GM21528 (cell line): ENCODE data around the gene PERM1.

ENCODE experiments used
- ATAC-seq: cut with Tn5 transposase; IDR thresholded peaks from one replicate; pipeline ENCODE4 v1.9.1; 2021; ENCODE audit warnings: mild to moderate bottlenecking, moderate library complexity; ENCODE audit not compliant: unreplicated experiment, low FRiP score

PERM1 gene

DNA sequence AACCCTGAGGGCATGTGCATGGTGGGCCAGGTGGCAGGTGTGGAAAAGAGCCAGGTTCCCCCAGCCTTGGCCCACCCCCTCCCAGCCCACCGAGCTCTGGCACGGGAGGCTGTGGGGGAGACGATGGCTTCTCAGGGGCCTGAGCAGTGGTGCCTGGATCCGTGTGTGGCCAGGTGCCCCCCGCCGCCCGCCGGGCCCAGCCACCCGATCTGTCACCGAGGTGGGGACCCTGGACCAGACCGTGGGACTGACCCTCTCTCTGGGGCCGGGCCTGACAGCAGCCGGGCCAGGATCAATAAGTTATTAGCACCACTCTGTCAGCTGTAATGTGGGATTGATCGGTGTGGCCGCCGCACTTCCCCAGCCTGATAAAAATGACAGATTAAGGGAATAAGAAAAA lies 44.4 kb downstream of the PERM1 start:
- no peak for ATAC-seq

DNA sequence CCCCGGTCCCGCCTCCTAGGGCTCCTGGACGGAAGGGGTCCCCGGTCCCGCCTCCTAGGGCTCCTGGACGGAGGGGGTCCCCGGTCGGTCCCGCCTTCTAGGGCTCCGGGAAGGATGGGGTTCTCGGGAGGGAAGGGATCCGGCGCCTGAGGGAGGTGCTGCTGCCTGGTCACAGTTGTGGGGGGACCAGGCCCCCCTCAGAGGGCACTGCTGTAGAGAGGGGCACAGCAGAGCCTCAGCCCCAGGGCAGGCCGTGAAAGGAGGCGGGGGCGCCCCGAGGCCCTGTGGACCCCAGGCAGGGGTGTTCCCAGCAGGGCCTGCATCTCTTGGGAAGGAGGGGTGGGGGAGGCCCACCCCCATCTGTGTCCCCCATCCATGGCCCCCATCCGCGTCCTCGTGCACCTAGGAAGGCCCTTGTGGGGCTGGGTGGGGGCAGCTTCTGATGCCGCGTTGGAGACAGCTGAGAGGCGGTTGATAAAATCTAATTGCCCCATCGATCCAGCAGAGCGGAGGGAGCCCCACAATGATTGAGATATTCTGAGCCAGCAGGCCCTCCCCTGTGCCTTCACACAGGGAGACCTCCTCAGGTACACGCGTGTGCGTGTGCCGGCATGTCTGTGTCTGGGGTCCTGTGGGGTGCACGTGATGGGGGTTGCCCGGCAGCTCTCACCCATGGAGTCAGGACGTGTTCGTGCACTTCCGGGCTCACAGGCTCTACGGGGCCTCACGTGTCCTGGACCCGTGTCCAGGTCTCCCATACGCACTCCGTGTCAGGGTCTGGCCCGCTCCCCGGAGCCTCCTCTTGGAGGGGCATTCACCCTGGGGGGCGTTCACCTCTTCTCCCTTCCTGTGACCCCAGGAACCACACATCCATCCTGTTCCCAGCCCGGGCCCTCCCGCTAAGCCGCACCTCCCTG lies 45.3 kb downstream of the PERM1 start:
- ATAC-seq = no peak

DNA sequence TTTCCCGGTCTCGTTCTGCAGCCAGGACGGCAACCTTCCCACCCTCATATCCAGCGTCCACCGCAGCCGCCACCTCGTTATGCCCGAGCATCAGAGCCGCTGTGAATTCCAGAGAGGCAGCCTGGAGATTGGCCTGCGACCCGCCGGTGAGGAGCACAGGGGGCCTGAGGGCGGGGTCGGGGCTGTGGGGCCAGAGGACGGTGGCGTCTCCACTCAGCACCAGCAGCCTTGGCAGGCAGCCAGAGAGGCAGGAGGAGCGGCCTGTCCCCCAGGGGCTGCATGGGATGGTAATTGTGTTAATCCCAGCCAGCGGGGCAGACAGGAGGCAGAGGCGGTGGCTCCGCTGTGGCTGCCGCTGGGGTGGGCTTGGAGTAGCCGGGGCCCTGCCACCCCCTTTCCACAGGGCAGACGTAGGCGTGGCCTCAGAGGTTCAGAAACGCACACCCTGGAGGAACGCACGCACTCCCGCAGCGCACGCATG lies 46.1 kb downstream of the PERM1 start:
- no peak for ATAC-seq

DNA sequence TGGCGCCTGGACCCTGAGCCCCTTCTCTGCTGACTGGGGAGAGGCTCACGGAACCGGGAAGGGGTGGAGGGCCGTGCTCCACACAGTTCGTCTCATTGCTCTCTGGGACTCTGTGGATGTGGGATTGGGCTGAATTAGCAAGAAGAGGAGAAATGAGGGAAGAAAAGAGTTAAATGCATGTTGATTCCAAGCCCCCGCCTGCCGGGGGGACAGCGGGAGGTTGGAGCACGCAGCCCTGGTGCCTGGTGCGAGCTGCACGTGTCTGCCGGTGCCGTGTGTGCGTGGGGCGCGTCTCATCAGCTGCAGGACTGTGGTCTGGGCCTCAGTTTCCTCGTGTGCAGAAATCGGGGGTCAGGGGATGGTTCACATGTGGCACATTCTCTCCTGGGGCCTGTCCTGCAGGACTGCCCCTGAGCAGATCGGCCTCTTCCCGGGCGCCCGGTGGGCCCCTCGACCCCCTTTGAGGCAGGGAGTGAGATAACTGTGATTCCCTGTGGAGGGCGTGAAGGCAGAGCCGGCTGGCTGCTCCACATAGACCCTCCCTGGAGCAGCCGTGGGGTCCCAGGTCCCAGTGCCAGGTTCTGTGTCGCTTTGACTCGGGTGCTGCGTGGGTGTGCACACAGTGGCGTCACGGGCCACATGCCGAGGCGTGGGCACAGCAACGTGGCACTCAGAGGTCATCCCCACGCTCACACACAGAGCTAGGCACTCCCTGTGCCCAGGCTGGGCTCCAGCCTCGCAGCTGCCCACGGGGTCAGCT lies 46.7 kb downstream of the PERM1 start:
- ATAC-seq = no peak

DNA sequence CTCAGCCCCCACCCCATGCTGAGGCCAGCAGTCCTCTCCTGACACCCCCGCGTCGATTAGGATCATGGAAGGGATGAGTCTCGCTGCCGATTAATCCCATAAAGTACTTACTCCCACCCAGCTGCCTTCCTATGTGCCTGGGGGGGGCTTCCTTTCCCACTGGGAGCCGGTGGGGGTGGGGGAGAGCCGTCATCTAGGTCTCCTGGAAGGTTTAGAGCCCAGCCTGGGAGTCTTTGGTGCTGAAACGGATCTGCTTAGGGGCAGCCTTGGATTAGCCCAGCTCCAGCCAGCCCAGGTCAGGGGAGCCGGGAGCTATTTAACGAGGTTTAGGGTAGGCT lies 48.3 kb downstream of the PERM1 start:
- ATAC-seq = no peak

DNA sequence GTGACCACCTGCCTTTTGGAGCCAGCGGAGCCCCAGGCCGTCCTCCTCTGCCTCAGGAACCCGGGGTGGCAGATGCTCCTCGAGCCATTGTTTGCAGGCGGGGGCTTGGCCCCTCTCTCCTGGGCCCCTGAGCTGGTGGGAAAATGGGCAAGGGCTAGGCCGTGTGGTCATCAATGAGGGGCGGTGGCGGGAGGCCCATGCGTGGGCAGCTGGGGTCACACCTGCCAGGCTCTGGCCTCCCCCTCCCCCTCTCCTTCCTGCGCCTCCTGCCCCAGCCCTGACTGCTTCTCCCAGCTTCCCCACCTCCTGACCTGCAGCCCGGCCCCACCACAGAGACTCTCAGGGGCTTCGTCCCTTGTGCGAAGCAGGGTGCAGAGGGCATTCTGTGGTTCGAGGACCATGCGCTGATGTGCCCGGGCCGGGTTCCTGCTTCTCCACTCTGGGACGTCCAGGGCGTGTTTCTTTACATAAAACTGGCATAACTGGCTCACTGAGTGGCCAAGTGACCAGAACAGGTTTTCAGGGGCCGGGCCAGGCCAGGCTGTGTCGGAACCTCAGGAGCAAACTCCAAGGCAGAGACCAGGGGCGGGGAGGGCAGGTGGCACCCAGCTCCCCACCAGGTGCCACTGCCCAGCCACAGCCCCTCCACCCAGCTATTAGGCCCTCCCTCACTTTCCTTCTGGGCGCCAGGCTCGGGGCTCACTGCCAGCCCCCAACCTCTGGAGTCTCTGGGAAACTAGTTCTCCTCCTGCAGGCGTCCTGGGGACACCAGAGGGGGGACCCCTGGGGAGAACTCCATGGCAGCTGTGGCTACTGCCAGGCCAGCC lies 48.9 kb downstream of the PERM1 start:
- ATAC-seq = no peak

DNA sequence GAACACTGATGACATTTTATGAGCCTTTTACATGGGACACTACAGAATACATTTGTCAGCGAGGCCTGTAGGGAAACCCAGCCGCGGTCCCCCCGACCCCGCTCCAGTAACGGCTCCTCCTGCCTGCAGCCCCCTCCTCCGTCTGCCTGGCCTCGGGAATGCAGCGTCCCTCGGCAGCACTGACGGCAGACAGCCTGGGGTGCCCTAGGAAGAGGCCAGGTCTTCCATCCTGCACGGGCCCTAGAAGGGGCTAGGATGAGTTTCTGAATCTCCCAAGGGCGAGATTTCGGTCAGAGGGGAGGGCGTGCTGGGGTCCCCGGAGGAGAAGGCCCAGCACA lies 49.8 kb downstream of the PERM1 start:
- ATAC-seq = no peak

DNA sequence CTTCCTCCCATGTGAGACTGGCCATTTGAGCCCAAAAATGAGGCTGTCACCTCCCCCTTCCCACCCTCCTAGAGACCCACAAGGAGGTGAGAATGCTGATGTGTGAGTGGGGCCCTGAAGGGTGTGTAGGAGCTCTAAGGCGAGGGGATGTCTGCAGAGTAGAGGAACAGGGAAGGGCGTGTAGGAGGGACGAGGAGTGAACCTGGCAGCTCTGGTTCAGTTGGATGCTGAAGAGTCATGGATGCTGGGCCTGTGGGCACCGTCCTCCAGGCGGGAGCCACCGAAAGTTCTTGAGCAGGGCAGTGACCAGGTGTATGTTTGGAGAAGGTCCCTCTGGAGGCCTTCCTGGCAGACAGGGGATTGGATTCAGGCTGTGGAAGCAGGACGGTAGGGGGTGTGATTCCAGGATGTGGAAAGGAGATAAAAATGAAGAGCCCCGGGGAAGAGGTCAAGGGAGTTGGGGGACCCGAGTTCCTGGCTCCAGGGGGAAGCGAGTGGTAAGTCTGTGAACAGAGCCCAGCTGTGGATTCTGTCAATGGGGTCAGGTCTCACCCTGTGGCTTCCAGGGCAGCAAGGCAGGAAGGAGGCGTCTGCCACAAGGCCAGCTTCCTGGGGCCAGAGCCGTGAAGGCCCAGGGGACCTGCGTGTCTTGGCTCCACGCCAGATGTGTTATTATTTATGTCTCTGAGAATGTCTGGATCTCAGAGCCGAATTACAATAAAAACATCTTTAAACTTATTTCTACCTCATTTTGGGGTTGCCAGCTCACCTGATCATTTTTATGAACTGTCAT lies 50.3 kb downstream of the PERM1 start:
- ATAC-seq = no peak

DNA sequence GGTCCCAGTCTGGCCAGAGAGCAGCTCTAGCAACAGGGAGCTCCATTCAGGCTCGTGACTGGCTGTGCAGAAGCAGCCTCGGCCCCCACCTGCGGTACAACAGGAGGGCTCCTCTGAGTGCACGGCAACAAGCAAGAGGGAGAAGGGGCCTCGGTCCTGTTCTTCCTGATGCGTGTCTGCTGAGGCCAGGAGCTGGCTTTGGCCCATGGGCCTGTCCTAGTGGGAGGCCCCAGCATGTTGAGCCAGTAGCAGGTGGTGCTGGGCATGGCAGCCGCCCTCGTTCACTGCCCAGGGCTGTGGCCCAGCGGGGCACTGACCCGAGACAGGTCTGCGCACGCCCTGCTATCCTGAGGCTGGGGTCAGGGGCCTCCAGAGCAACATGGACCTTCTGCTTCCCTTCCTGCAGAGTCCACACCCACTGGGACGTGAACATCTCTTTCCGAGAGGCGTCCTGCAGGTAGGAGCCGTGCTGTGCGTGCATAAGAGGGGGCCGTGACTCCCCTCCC lies 51.2 kb downstream of the PERM1 start:
- no peak for ATAC-seq

DNA sequence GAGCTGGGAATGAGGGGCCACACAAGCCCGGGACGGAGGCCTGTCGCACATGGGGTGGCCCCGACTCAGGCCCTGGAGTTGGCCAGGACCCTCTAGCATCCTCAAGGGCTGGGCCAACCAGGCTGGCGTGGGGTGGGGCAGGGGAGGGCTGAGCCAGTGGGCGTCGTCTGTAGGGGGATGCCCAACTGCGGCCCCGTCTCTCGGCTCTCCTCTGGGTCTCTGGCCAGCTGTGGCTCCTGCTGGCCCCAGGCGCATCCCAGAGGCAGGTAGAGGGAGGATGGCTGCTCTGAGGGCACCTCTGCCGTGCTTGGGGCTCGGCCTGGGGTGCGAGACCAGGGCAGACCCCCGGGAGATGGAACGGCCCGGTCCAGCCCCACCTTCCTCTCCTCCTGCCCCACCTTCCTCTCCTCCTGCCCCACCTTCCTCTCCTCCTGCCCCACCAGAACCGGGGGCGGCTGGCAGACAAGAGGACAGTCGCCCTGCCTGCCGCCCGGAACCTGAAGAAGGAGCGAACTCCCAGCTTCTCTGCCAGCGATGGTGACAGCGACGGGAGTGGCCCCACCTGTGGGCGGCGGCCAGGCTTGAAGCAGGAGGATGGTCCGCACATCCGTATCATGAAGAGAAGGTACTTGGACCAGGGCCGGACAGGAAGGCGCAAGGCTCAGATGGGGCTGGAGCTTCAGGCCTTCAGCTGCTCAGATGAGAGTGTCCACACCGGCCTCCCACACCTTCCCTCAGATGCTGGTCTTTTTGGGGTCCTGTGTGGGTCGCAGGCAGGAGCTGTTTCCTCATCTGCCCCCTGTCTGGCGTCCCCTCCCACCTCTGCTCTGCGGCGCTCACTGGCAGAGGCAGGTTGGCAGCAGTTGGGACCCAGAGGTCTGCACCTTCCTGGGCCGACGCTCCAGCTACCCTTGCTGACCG lies 51.9 kb downstream of the PERM1 start:
- ATAC-seq = no peak

DNA sequence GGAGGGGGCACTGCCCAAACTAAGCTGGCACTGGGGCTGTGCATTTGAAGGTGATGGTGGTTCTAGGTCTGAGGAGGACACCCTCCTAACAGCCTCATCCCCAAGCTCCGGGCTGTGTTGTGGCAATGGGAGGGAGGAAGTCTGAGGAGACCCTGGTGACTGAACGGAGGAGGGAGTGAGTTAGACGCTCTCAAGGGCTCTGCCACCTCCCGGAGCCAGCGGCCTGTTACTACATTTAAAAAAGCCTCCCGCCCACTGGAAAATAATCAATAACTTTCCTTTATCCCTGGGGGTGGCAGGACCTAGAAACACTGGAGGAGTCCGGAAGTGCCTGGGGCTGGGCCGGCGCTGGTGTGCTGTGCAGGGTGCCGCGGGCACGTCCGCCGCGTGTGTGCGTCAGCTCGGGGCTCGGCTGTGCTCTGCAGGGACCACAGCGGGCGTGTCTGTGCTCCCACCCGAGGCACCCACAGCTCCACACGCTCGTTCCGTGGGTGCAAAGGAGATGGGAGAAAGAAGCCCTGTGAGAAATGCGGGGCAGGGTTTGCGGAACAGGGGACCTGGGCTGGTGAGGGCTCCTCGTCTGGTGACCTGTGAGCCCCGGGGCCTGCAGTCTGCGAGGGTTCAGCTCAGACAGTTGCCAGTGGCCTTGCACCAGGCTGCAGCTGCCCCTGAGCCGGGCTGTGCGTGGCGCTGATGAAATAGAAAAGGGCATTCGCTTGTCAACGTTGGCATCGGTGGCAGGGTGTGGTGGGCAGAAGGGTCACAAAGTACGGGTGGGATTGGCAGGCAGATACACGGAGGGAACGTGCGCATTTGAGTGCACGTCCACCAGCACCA lies 52.9 kb downstream of the PERM1 start:
- no peak for ATAC-seq

DNA sequence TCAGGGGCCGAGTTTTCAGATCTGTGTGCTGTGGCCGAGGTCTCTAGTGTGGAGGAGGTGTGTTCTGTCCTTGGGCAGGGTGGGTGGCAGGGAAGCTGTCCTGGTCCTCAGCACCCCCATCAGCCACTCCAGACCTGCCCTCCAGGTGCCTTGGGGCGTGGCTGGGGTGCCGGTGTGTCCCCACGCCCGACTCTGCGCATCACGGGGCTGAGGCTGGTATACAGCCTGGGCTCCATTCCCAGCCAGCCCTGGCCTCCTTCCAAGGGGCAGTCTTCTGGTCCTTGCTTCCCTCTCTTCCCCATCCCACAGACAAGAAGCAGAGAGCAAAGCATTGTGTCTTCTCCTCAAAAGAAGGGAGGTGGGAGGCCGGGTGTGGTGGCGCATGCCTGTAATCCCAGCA lies 54.1 kb downstream of the PERM1 start:
- no peak for ATAC-seq

DNA sequence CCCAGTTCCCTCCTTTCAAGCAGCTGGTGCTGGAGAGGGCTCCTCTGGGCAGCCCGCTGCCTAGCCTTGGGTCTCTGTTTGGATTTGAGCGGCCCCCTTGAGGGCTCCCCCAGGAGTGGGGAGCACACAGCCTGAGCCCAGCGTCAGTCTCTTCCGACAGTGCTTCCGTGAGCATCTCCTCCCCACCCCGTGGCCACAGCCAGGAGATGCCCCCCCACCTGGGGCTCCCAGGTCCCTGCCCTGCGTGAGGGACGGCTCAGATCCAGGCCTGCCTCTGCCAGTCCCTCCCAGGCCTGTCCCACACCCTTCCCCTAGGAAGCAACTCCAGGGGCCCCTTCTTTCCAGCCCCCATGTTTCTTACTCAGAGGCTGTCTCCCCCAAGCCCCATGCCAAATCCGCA lies 54.7 kb downstream of the PERM1 start:
- no peak for ATAC-seq

DNA sequence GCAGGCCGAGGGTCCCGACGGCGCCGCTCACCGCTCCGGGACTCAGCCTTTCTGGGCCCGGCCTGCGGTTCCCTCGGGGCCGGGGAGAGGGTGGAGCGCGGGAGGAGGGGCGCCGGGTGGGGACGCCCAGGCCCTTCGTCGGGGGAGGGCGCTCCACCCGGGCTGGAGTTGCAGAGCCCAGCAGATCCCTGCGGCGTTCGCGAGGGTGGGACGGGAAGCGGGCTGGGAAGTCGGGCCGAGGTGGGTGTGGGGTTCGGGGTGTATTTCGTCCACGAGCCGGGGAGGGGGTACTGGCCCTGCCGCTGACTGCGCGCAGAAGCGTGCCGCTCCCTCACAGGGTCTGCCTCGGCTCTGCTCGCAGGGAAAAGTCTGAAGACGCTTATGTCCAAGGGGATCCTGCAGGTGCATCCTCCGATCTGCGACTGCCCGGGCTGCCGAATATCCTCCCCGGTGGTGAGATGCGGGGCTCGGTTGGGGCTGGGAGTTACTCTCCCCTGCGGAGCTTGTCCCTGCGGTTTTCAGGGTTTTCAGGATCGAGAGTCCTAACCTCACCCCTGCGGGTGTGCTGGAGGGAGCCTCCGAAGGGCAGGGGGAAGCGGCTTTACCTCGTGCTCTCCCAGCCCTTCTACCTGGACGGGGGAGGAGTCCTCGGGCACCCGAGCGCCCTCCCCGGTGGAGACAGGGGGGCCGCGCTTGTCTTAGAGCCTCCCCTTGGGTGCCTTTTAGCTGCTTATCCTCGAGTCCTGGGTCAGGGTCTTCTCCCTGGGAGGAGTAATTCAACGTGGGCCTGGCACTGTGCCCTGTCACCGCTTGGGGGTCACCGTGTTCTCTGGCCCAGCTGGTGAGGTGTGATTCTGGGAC lies 56.1 kb downstream of the PERM1 start:
- no peak for ATAC-seq
